Lower leg skin (tissue), 4 donors: ENCODE measurements around the gene TAC3. TPM values are rescaled to one million over a fixed set of nuclear protein-coding genes. Genes with fewer than 3 reads are reported as not detected.

Experiments used
- DNase-seq, 2 donors: peaks; one replicate each; pipeline ENCODE4 v3.0.0-alpha.2; 2019; ENCODE audit warnings: low spot score in 2 of 2
- H3K4me3 ChIP-seq: fragments of 200-600 bp; sonication (generic); 2 replicates; pipeline ENCODE4 v1.5.1; 2017; ENCODE audit warnings: mild to moderate bottlenecking, low read depth; ENCODE audit not compliant: poor library complexity, severe bottlenecking
- CTCF ChIP-seq, 3 donors: fragments of 450-650 bp; IDR thresholded peaks; one replicate each; pipeline ENCODE4 v1.5.1; 2016; ENCODE audit warnings: antibody characterized with exemption in 3 of 3, mild to moderate bottlenecking in 3 of 3, moderate library complexity in 2 of 3
- POLR2A ChIP-seq, 2 donors: fragments of 450-650 bp; IDR thresholded peaks; one replicate each; pipeline ENCODE4 v1.6.1; 2016 to 2017; ENCODE audit warnings: antibody characterized with exemption in 2 of 2, mild to moderate bottlenecking in 1 of 2, moderate library complexity in 1 of 2
- WGBS, 2 donors: methylation state at CpG; one replicate each; pipeline ENCODE4 v1.1.5; 2018; 5-methylcytosine and 5-hydroxymethylcytosine counted together
- intact Hi-C: fragments of 100-400 bp; cut with DNase I; formaldehyde crosslinking; loops from one replicate; pipeline ENCODE4 v1.15.0; 2023; ENCODE audit warnings: low total_unique reads
- total RNA-seq, 4 donors: library from RNA; depleted of rRNA; stranded (reverse); fragments of >200 nt; gene quantifications; one replicate each; pipeline ENCODE4 v1.1.0, GENCODE V29; 2016

Gene TAC3
- total RNA-seq, 4 donors from 2014 or later = 0.46 TPM; not detected in 3

GRCh38 chr12:57040750-57041149 lies 24.4 kb upstream of the TAC3 start:
- DNase-seq = no peak
- TF ChIP-seq POLR2A (IDR thresholded peaks at IDR 0.05) = no peak
- no peak for TF ChIP-seq CTCF (IDR thresholded peaks at IDR 0.05)
- no peak overlapping the region for H3K4me3 ChIP-seq
- WGBS, 2 donors = 66 to 77% methylated on average over 2 of the region's 2 CpGs
- intact Hi-C loops = no loop called here

- 83 to 89% methylated on average over 4 of the region's 4 CpGs for WGBS, 2 donors
- intact Hi-C loops = no loop called here
- no peak for TF ChIP-seq POLR2A (IDR thresholded peaks at IDR 0.05)
- no peak for TF ChIP-seq CTCF (IDR thresholded peaks at IDR 0.05)
- no peak for DNase-seq
- no peak overlapping the region for H3K4me3 ChIP-seq
Measured at GRCh38 chr12:57040211-57040610, 23.9 kb upstream of the TAC3 start.

- H3K4me3 ChIP-seq = no peak overlapping the region
- DNase-seq = no peak
- TF ChIP-seq POLR2A (IDR thresholded peaks at IDR 0.05) (no peak), CTCF (IDR thresholded peaks at IDR 0.05) (no peak)
- intact Hi-C loops = no loop called here
- WGBS, 2 donors = 82 to 83% methylated on average over 9 of the region's 9 CpGs
Measured at GRCh38 chr12:57039016-57039798, 22.9 kb upstream of the TAC3 start.

GRCh38 chr12:57037264-57037663 lies 20.9 kb upstream of the TAC3 start:
- 76 to 85% methylated on average over 3 of the region's 3 CpGs for WGBS, 2 donors
- H3K4me3 ChIP-seq = no peak overlapping the region
- TF ChIP-seq POLR2A (IDR thresholded peaks at IDR 0.05) (no peak), CTCF (IDR thresholded peaks at IDR 0.05) (no peak)
- DNase-seq = no peak
- intact Hi-C loops = no loop called here

- intact Hi-C loops = no loop called here
- 53 to 61% methylated on average over 3 of the region's 3 CpGs for WGBS, 2 donors
- DNase-seq = no peak
- TF ChIP-seq POLR2A (IDR thresholded peaks at IDR 0.05) (no peak), CTCF (IDR thresholded peaks at IDR 0.05) (no peak)
- H3K4me3 ChIP-seq = no peak overlapping the region
Measured at GRCh38 chr12:57033431-57033830, 17.1 kb upstream of the TAC3 start.

DNA sequence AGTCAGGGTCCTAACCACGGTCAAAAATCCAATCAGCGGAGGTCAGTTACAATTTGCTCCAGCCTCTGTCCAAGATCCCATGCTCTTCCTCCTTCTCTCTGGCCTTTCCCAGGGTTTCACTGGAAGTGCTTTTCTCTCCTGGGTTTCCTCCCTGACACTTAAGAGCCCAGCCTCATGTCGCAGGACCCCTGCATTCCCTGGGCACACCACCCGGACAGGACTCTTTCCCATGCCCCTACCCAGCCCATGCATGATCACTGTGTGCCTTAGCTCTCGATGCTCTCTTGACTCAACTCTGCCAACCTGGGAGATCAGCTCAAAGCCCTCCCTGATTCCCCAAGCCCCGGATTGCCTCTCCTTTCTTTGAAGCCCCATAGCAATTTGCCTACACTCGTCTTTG lies 15.5 kb upstream of the TAC3 start:
- intact Hi-C loops = no loop called here
- TF ChIP-seq CTCF (IDR thresholded peaks at IDR 0.05) (no peak), POLR2A (IDR thresholded peaks at IDR 0.05) (no peak)
- 77 to 80% methylated on average over 7 of the region's 7 CpGs for WGBS, 2 donors
- no peak overlapping the region for H3K4me3 ChIP-seq
- DNase-seq = no peak
